Epithelial cell of esophagus (primary cell): Measurements from ENCODE around the gene SLC8A2.

ENCODE experiments used
- DNase-seq: peaks from one replicate; pipeline ENCODE4 v3.0.0; 2010; ENCODE audit warnings: low read depth
- H3K4me3 ChIP-seq: 2 replicates; pipeline ENCODE4 v1.5.1; 2011; ENCODE audit warnings: mild to moderate bottlenecking, low read length, control low read depth
- CTCF ChIP-seq: IDR thresholded peaks from 2 replicates; pipeline ENCODE4 v1.5.1; 2011; ENCODE audit warnings: low read depth, mild to moderate bottlenecking, low read length, control low read depth, inconsistent platforms; ENCODE audit not compliant: insufficient read depth; ENCODE audit errors: missing control alignments

SLC8A2 gene

GRCh38 chr19:47435883-47436417, 35.7 kb downstream of the SLC8A2 start:
- DNase-seq = no peak
- no peak overlapping the region for H3K4me3 ChIP-seq
- TF ChIP-seq CTCF = no peak

DNA sequence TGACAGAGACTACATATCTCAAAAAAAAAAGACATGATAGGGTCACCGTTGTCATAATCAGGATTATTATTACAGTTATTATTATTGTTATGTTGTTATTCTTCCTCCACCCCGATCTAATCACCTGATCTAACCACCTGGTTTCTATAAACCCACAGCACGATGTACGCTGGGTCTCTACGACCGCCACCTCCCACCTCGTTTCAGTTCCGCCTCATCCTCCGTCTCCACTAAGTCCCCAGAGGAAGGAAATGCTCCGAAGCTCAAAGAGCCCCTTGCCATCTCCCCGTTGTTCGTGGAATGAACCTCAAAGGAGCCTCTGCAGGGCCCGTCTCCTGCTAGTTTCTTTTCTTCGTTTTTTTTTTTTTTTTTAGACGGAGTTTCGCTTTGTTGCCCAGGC, 36.5 kb downstream of the SLC8A2 start:
- no peak overlapping the region for H3K4me3 ChIP-seq
- no peak for DNase-seq
- TF ChIP-seq CTCF = no peak

- no peak for TF ChIP-seq CTCF
- DNase-seq = no peak
- no peak overlapping the region for H3K4me3 ChIP-seq
Measured at GRCh38 chr19:47434088-47434487, 37.6 kb downstream of the SLC8A2 start.

DNA sequence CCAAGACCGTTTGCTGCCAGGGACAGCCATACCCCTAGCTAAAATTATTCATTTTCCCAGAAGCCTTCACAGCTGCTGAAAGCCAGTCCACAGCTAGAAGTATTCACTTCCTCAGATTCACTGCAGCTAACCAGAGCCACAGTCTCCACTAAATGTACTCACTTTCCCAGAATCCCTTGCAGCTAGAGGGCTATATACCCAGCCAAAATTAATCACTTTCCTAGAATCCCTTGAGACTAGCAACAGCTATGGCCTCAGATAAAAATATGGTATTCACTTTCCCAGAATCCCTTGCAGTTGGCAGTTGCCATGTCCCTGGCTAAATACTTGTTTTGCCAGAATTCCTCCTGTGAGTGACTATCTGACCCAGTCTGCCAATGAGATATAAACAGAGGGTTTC, 38.6 kb downstream of the SLC8A2 start:
- H3K4me3 ChIP-seq = no peak overlapping the region
- no peak for TF ChIP-seq CTCF
- no peak for DNase-seq

GRCh38 chr19:47432499-47432898, 39.2 kb downstream of the SLC8A2 start:
- no peak for TF ChIP-seq CTCF
- DNase-seq = no peak
- H3K4me3 ChIP-seq = no peak overlapping the region

DNA sequence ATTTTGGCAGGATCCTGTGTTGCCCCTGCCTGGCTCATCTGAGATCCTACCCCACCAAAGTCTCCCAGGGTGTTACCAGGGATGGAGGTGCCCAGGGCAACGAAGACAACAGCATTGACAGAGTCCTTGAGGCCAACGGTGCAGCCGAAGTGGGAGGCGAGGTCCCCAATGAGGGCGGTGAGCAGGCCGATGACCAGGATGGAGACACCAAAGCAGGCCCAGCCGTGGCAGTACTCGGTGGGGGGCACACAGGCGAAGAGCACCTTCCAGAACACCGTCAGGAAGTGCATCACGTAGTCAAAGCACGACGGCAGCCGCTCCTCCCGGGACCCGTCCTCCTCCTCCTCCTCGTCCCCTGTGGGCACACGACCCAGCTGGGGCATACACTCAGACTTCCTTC, 39.6 kb downstream of the SLC8A2 start:
- no peak for TF ChIP-seq CTCF
- DNase-seq = no peak

GRCh38 chr19:47430041-47430802, 41.5 kb downstream of the SLC8A2 start:
- TF ChIP-seq CTCF = peak; percentile 16
- DNase-seq = peak; percentile 60
- H3K4me3 ChIP-seq = peak overlapping the region; percentile 7

More for the DNA sequence above, 39.6 kb downstream of the SLC8A2 start:
- H3K4me3 ChIP-seq = no peak overlapping the region
